Vagina (tissue), 2 donors: ENCODE data around the gene ANO2.

Experiments used
- CTCF ChIP-seq, 3 experiments: fragments of 450-650 bp in 2 of 3; fragments of 200-600 bp in 1 of 3; sonication (generic) in 1 of 3; IDR thresholded peaks; one replicate each; pipeline ENCODE4 v1.5.1; 2017 to 2019; ENCODE audit warnings: antibody characterized with exemption in 3 of 3, mild to moderate bottlenecking in 2 of 3, moderate library complexity in 2 of 3
- POLR2A ChIP-seq, 2 donors: fragments of 450-650 bp; IDR thresholded peaks; one replicate each; pipeline ENCODE4 v1.6.1; 2017; ENCODE audit warnings: antibody characterized with exemption in 2 of 2, mild to moderate bottlenecking in 2 of 2, moderate library complexity in 2 of 2
- POLR2AphosphoS5 ChIP-seq, 2 donors: sonication (generic); formaldehyde crosslinking; IDR thresholded peaks; one replicate each; pipeline ENCODE4 v1.9.0; 2017; ENCODE audit warnings: antibody characterized with exemption in 2 of 2, mild to moderate bottlenecking in 2 of 2, low read depth in 1 of 2; ENCODE audit not compliant: insufficient read depth in 1 of 2

GRCh38 chr12:5956987-5957386, 11.9 kb upstream of the ANO2 start:
- no peak for TF ChIP-seq CTCF (IDR thresholded peaks at IDR 0.05)
- no peak for TF ChIP-seq POLR2AphosphoS5 (IDR thresholded peaks at IDR 0.05; ENCODE audit: insufficient read depth in 1 of 2, low read depth in 1 of 2)
- no peak for TF ChIP-seq POLR2A (IDR thresholded peaks at IDR 0.05)
